Activated B cell treated with CpG ODN at 0.5 μM for 24 hours (primary cell): ENCODE results near the gene MTG1. TPM values are rescaled to one million over a fixed set of nuclear protein-coding genes. Genes with fewer than 3 reads are reported as not detected.
"Not testable (repeated sequence)": the region's sequence is repeated elsewhere in the genome, so short reads cannot be mapped to it uniquely, and the experiment has no call there.

Source experiments
- ATAC-seq: fragments of 200-7000 bp; cut with Tn5 transposase; one replicate; pipeline ENCODE4 v1.10.0; 2021; ENCODE audit warnings: low read depth, mild to moderate bottlenecking, moderate library complexity
- CTCF ChIA-PET: fragments of 350-600 bp; sonication (Branson Sonifier 250); formaldehyde crosslinking; loops from one replicate; lab custom pipeline; 2021; ENCODE audit warnings: antibody characterized with exemption; lab: Charles Lee
- POLR2A ChIA-PET: fragments of 350-600 bp; sonication (Branson Sonifier 250); formaldehyde crosslinking; loops from one replicate; lab custom pipeline; 2021; ENCODE audit warnings: antibody characterized with exemption; lab: Charles Lee
- DNase-seq: peaks from one replicate; pipeline ENCODE4 v3.0.0; 2022
- H3K27ac Mint-ChIP-seq: one replicate; pipeline ENCODE4 v1.8.0; 2020; ENCODE audit warnings: mixed read lengths
- H3K27me3 Mint-ChIP-seq: one replicate; pipeline ENCODE4 v1.8.0; 2021; ENCODE audit warnings: mixed read lengths
- H3K36me3 Mint-ChIP-seq: one replicate; pipeline ENCODE4 v1.8.0; 2021; ENCODE audit warnings: low read depth, mixed read lengths
- H3K4me1 Mint-ChIP-seq: one replicate; pipeline ENCODE4 v1.8.0; 2021; ENCODE audit warnings: mixed read lengths
- H3K4me3 Mint-ChIP-seq: one replicate; pipeline ENCODE4 v1.8.0; 2020; ENCODE audit warnings: mild to moderate bottlenecking, mixed read lengths
- H3K9me3 Mint-ChIP-seq: one replicate; pipeline ENCODE4 v1.8.0; 2020; ENCODE audit warnings: mixed read lengths
- intact Hi-C: fragments of 100-400 bp; cut with micrococcal nuclease; formaldehyde crosslinking; loops from one replicate; pipeline ENCODE4 v1.15.1; 2024
- total RNA-seq: library from RNA; stranded (reverse); gene quantifications from 2 replicates; pipeline ENCODE4 v1.2.3, GENCODE V29; 2022
- TF ChIP-seq, protein P1 (sequence below): fragments of 200-600 bp; IDR thresholded peaks from one replicate; pipeline ENCODE4 v1.8.0; 2022; ENCODE audit warnings: antibody characterized with exemption, mild to moderate bottlenecking

MTG1 gene
- total RNA-seq, 1 donor from 2014 or later, result 83.1 TPM

DNA sequence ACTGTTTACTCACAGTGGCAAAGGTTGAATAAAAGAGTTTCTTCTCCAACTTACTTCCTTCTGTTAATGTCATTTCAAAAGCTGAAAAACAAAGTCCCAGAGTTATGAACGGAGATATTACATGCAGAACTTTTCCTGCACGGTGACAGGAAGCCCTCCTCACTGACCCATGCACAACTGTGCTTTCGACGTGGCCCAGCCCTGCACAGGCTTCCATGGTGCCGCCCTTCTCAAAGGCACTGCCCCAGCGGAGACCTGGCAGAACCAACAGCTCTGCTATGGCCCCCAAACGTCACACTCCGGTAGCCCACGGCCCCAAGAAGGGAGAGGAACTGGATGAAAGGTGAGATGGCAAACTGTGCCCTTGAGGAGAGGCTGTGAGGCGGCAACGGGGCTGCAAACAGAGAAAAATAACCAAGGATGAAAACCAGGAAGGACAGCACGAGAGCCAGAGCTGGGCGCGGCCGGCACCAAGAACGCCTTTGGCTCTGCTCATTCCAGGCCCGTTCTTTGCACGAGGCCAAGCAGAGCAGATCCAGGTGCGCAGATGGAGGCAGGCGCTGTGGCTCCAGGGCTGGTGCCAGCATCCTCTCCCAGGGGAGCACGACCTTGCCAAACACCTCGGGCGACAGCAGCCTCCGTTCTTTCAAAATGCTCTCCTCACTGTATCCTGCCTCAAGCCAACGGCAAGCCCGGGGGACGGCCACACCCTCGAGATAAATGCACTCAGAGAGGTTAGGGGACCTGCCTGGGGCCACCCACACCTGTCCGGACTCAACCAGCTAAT lies 29.1 kb upstream of the MTG1 start:
- Mint-ChIP-seq H3K9me3 (no peaks in the 10 kb centered on the region), H3K4me1 (peaks cover 24% of the 10 kb centered on the region), H3K36me3 (peaks cover 55% of the 10 kb centered on the region), H3K27me3 (no peaks in the 10 kb centered on the region), H3K4me3 (no peak overlapping the region), H3K27ac (no peak overlapping the region)
- DNase-seq, result no peak
- POLR2A ChIA-PET, result interaction anchor here (1.2 kb wide), 1 partner anchor 9 kb away, joined by 3 read pairs; the partner anchor contains the start of gene ECHS1
- TF ChIP-seq, protein P1, sequence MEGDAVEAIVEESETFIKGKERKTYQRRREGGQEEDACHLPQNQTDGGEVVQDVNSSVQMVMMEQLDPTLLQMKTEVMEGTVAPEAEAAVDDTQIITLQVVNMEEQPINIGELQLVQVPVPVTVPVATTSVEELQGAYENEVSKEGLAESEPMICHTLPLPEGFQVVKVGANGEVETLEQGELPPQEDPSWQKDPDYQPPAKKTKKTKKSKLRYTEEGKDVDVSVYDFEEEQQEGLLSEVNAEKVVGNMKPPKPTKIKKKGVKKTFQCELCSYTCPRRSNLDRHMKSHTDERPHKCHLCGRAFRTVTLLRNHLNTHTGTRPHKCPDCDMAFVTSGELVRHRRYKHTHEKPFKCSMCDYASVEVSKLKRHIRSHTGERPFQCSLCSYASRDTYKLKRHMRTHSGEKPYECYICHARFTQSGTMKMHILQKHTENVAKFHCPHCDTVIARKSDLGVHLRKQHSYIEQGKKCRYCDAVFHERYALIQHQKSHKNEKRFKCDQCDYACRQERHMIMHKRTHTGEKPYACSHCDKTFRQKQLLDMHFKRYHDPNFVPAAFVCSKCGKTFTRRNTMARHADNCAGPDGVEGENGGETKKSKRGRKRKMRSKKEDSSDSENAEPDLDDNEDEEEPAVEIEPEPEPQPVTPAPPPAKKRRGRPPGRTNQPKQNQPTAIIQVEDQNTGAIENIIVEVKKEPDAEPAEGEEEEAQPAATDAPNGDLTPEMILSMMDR, result no peak
- intact Hi-C loops, result no loop called here
- CTCF ChIA-PET, result no interaction called here
- ATAC-seq, result no peak

DNA sequence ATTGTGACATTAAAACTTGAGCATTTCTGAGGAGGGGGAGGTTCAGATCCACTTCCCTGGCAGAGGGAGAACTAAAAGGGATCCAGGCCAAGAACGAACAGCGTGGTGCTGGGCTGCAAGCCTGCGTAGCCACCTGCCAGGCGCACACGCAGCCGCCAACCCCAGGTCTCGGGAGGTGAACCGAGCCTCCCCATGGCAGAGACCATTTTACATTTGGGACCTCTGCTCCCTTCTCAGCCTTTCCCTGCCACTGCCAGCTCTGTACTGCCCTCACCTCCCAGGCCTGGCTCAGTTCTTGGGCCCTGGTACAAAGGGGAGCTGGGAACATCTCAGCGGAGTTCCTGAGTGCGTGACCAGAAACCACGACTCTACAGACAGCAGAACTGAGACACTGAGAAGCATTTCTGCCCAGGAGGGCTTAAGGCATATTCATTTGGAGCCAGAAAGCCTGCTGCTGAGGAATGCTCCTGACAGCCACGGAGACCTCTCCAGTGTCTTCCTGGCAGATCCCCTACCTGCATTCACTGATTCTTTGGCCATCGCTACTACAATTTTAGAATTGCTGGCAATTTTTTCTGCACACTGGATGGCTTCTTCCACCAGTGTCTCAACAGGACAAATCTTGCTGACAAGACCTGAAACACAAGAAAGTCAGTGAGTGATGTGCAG lies 28.4 kb upstream of the MTG1 start:
- no peak for ATAC-seq
- POLR2A ChIA-PET, result no interaction called here
- TF ChIP-seq, protein P1, result no peak
- Mint-ChIP-seq H3K36me3 (peaks cover 62% of the 10 kb centered on the region), H3K27me3 (no peaks in the 10 kb centered on the region), H3K4me1 (peaks cover 17% of the 10 kb centered on the region), H3K9me3 (no peaks in the 10 kb centered on the region), H3K4me3 (no peak overlapping the region), H3K27ac (no peak overlapping the region)
- intact Hi-C loops, result no loop called here
- CTCF ChIA-PET, result no interaction called here
- no peak for DNase-seq

DNA sequence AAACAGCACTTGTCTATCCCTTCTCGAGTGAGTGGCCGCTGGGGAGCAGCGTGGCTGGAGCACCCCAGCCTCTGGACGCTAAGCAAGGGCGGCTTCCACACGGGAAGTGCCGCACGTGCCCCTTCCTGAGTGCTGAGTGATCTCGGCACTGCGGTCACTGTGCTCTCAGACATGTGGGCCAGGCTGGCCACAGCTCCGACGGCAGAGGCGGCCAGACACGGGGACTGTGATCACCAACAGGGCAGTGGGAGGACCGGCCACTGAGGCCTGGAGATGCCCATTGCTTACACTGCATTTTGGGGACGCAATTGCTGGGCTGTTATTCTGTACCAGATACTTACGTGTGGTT lies 27.9 kb upstream of the MTG1 start:
- DNase-seq (no peak), ATAC-seq (no peak)
- ChIA-PET CTCF (no interaction called here), POLR2A (no interaction called here)
- no peak overlapping the region for H3K4me3 Mint-ChIP-seq
- TF ChIP-seq, protein P1, result no peak
- H3K27me3 Mint-ChIP-seq, result no peaks in the 10 kb centered on the region
- H3K27ac Mint-ChIP-seq, result no peak overlapping the region
- no peaks in the 10 kb centered on the region for H3K9me3 Mint-ChIP-seq
- peaks cover 13% of the 10 kb centered on the region for H3K4me1 Mint-ChIP-seq
- peaks cover 65% of the 10 kb centered on the region for H3K36me3 Mint-ChIP-seq
- intact Hi-C loops, result no loop called here

DNA sequence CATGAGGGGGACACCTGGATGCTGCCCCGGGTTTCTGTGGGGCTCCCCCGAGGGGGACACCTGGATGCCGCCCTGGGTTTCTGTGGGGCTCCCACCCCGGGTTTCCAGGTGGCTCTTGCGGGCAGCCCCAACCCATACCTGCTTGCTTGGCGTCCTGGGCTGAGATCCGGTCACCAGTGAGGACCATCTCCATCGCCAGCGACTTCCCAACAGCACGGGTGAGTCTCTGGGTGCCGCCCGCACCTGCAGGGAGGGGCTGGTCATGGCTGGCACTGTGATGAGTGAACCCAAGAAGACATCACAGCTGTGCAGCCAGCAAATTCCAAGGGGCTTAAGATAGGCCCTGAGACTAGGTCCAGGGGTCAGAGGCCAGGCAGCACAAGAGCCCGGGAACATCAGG lies 27.2 kb upstream of the MTG1 start:
- H3K9me3 Mint-ChIP-seq, result no peaks in the 10 kb centered on the region
- ATAC-seq (no peak), DNase-seq (no peak)
- H3K36me3 Mint-ChIP-seq, result peaks cover 69% of the 10 kb centered on the region
- peaks cover 10% of the 10 kb centered on the region for H3K4me1 Mint-ChIP-seq
- ChIA-PET POLR2A (no interaction called here), CTCF (no interaction called here)
- no peak overlapping the region for H3K4me3 Mint-ChIP-seq
- H3K27ac Mint-ChIP-seq, result no peak overlapping the region
- no peaks in the 10 kb centered on the region for H3K27me3 Mint-ChIP-seq
- intact Hi-C loops, result no loop called here
- TF ChIP-seq, protein P1, result no peak

DNA sequence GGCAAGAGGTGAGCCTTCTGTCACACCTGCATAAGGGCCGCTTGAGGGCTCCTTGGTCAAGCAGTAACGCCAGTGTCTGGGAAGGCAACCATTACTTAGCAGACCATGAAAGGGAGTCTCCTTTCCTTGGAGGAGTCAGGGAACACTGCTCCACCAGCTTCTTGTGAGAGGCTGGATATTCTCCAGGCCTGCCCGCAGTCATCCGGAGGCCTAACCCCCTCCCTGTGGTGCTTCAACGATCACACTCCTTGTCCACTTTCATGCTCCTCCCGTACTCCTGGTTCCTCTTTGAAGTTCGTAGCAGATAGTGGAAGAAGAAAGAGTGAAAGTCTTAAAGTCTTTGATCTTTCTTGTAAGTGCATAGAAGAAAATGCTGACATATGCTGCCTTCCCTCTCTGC lies 26.5 kb upstream of the MTG1 start:
- ATAC-seq, H3K27ac Mint-ChIP-seq, H3K4me1 Mint-ChIP-seq, POLR2A ChIA-PET, intact Hi-C loops, H3K9me3 Mint-ChIP-seq, CTCF ChIA-PET, H3K27me3 Mint-ChIP-seq, H3K4me3 Mint-ChIP-seq, DNase-seq: not testable (repeated sequence)
- H3K36me3 Mint-ChIP-seq, result peaks cover 62% of the 10 kb centered on the region
